ENCODE data around the gene KIF26B. TPM values are rescaled to one million over a fixed set of nuclear protein-coding genes. Genes with fewer than 3 reads are reported as not detected.

KIF26B gene
- polyA plus RNA-seq, 1 of the 3 experiments (the other 2 are of a cell fraction) = 2.6 TPM

GRCh38 chr1:245682638-245683628, 528.1 kb downstream of the KIF26B start:
- ChIA-PET POLR2A (interaction anchor here (0.8 to 1.2 kb wide), 3 partner anchors 71 to 528 kb away, joined by 3 to 5 read pairs (median 3); partner anchors contain the start of gene KIF26B), CTCF (interaction anchor here (0.8 kb wide), 1 partner anchor 11 kb away, joined by 3 read pairs; no protein-coding TSS in a partner anchor)
- H3K36me3 ChIP-seq (replicated peaks in 1 of 2; ENCODE audit: control insufficient read depth in 1 of 2, insufficient read depth in 2 of 2, low read length in 1 of 2) = peaks cover 0 to 45% of the 10 kb centered on the region in 2 experiments
- no peaks in the 10 kb centered on the region for H3K27me3 ChIP-seq (ENCODE audit: insufficient read depth)
- H3K27ac ChIP-seq (ENCODE audit: low read depth in 2 of 2, low read length in 1 of 2) = peak overlapping the region in 1 of 2 experiments; percentile 98; a peak in 2 of 4 replicates
- no peaks in the 10 kb centered on the region for H3K9me2 ChIP-seq
- no peak overlapping the region for H2AFZ ChIP-seq (ENCODE audit: low read depth)
- no peak overlapping the region for H3K4me2 ChIP-seq
- no peak overlapping the region for H3K9ac ChIP-seq
- no peak overlapping the region for H3K4me3 ChIP-seq (ENCODE audit: low read depth in 2 of 2, low read length in 1 of 2)
- no peaks in the 10 kb centered on the region for H3K79me2 ChIP-seq (ENCODE audit: insufficient read depth)
- no peaks in the 10 kb centered on the region for H4K20me1 ChIP-seq (ENCODE audit: insufficient read depth)
- no peaks in the 10 kb centered on the region for H3K9me3 ChIP-seq
- peaks cover 0 to 37% of the 10 kb centered on the region in 2 experiments; a peak in 2 of 4 replicates for H3K4me1 ChIP-seq (ENCODE audit: control insufficient read depth in 1 of 2, insufficient read depth in 2 of 2, low read depth in 1 of 2, low read length in 1 of 2)
- peak; percentile 89 for DNase-seq
- no peaks in the 10 kb centered on the region for H3F3A ChIP-seq (replicated peaks; ENCODE audit: insufficient read depth)
- WGBS (ENCODE audit: low lambda C conversion rate) = 72% methylated on average over 21 of the region's 21 CpGs
- TF ChIP-seq, protein P1, sequence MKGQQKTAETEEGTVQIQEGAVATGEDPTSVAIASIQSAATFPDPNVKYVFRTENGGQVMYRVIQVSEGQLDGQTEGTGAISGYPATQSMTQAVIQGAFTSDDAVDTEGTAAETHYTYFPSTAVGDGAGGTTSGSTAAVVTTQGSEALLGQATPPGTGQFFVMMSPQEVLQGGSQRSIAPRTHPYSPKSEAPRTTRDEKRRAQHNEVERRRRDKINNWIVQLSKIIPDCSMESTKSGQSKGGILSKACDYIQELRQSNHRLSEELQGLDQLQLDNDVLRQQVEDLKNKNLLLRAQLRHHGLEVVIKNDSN (IDR thresholded peaks at IDR 0.05; ENCODE audit: borderline replicate concordance, low read depth) = peak; percentile 30; the same call in 1 of the 2 replicates
- TF ChIP-seq NRF1 (IDR thresholded peaks at IDR 0.05; ENCODE audit: low read depth, low read length) (no peak), FOSL2 (IDR thresholded peaks at IDR 0.05; ENCODE audit: borderline replicate concordance, low read depth) (no peak), YY1 (IDR thresholded peaks at IDR 0.05; ENCODE audit: low read depth) (no peak), SMC3 (IDR thresholded peaks at IDR 0.05; ENCODE audit: low read depth, low read length) (no peak), EZH2phosphoT487 (IDR thresholded peaks at IDR 0.05; ENCODE audit: borderline replicate concordance, low read depth) (no peak), EP300 (IDR thresholded peaks at IDR 0.05; ENCODE audit: borderline replicate concordance in 1 of 2, low read depth in 1 of 2, low read length in 1 of 2) (peak in 1 of 2 experiments; percentile 63; a peak in 1 of 4 replicates), PBX3 (IDR thresholded peaks at IDR 0.05) (no peak), CHD2 (IDR thresholded peaks at IDR 0.05; ENCODE audit: low read length, partially characterized antibody) (peak; percentile 31), GATA2 (CRISPR knock-in tag; IDR thresholded peaks at IDR 0.05) (peak; percentile 53), ZBTB33 (IDR thresholded peaks at IDR 0.05; ENCODE audit: borderline replicate concordance, low read depth) (no peak), MEF2A (IDR thresholded peaks at IDR 0.05; ENCODE audit: borderline replicate concordance, low read depth) (no peak), FOXJ3 (CRISPR knock-in tag; IDR thresholded peaks at IDR 0.05) (peak; percentile 80), RFX5 (IDR thresholded peaks at IDR 0.05; ENCODE audit: low read length) (no peak), RCOR1 (IDR thresholded peaks at IDR 0.05; ENCODE audit: low read length) (no peak), SIN3A (IDR thresholded peaks at IDR 0.05; ENCODE audit: borderline replicate concordance, low read depth, low read length) (no peak), FOXM1 (IDR thresholded peaks at IDR 0.05; ENCODE audit: low read depth) (no peak), TEAD4 (IDR thresholded peaks at IDR 0.05; ENCODE audit: borderline replicate concordance, insufficient read depth) (no peak), MXI1 (IDR thresholded peaks at IDR 0.05; ENCODE audit: low read depth, low read length) (peak; percentile 87), RXRA (IDR thresholded peaks at IDR 0.05; ENCODE audit: borderline replicate concordance, low read depth) (no peak), ELF1 (IDR thresholded peaks at IDR 0.05) (no peak), RAD21 (IDR thresholded peaks at IDR 0.05; ENCODE audit: low read length) (peak; percentile 45), GABPA (IDR thresholded peaks at IDR 0.05; ENCODE audit: low read depth) (no peak), JUND (IDR thresholded peaks at IDR 0.05) (no peak), TAF1 (IDR thresholded peaks at IDR 0.05; ENCODE audit: borderline replicate concordance, low read depth, low read length) (no peak), POLR2AphosphoS5 (IDR thresholded peaks at IDR 0.05; ENCODE audit: low read depth, low read length) (no peak)
- TF ChIP-seq, protein P2, sequence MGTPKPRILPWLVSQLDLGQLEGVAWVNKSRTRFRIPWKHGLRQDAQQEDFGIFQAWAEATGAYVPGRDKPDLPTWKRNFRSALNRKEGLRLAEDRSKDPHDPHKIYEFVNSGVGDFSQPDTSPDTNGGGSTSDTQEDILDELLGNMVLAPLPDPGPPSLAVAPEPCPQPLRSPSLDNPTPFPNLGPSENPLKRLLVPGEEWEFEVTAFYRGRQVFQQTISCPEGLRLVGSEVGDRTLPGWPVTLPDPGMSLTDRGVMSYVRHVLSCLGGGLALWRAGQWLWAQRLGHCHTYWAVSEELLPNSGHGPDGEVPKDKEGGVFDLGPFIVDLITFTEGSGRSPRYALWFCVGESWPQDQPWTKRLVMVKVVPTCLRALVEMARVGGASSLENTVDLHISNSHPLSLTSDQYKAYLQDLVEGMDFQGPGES (IDR thresholded peaks at IDR 0.05; ENCODE audit: low read depth, low read length) = no peak
- TF ChIP-seq, protein P3, sequence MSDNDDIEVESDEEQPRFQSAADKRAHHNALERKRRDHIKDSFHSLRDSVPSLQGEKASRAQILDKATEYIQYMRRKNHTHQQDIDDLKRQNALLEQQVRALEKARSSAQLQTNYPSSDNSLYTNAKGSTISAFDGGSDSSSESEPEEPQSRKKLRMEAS (IDR thresholded peaks at IDR 0.05; ENCODE audit: low read depth) = no peak

Data from SK-N-SH (cell line).